Activated B cell treated with CpG ODN at 0.5 μM for 24 hours (primary cell): Measurements from ENCODE around the gene SLC25A4. TPM values are rescaled to one million over a fixed set of nuclear protein-coding genes. Genes with fewer than 3 reads are reported as not detected.

Source experiments
- ATAC-seq: fragments of 200-7000 bp; cut with Tn5 transposase; one replicate; pipeline ENCODE4 v1.10.0; 2021; ENCODE audit warnings: low read depth, mild to moderate bottlenecking, moderate library complexity
- CTCF ChIA-PET: fragments of 350-600 bp; sonication (Branson Sonifier 250); formaldehyde crosslinking; loops from one replicate; lab custom pipeline; 2021; ENCODE audit warnings: antibody characterized with exemption; lab: Charles Lee
- POLR2A ChIA-PET: fragments of 350-600 bp; sonication (Branson Sonifier 250); formaldehyde crosslinking; loops from one replicate; lab custom pipeline; 2021; ENCODE audit warnings: antibody characterized with exemption; lab: Charles Lee
- DNase-seq: peaks from one replicate; pipeline ENCODE4 v3.0.0; 2022
- H3K27ac Mint-ChIP-seq: one replicate; pipeline ENCODE4 v1.8.0; 2020; ENCODE audit warnings: mixed read lengths
- H3K27me3 Mint-ChIP-seq: one replicate; pipeline ENCODE4 v1.8.0; 2021; ENCODE audit warnings: mixed read lengths
- H3K36me3 Mint-ChIP-seq: one replicate; pipeline ENCODE4 v1.8.0; 2021; ENCODE audit warnings: low read depth, mixed read lengths
- H3K4me1 Mint-ChIP-seq: one replicate; pipeline ENCODE4 v1.8.0; 2021; ENCODE audit warnings: mixed read lengths
- H3K4me3 Mint-ChIP-seq: one replicate; pipeline ENCODE4 v1.8.0; 2020; ENCODE audit warnings: mild to moderate bottlenecking, mixed read lengths
- H3K9me3 Mint-ChIP-seq: one replicate; pipeline ENCODE4 v1.8.0; 2020; ENCODE audit warnings: mixed read lengths
- intact Hi-C: fragments of 100-400 bp; cut with micrococcal nuclease; formaldehyde crosslinking; loops from one replicate; pipeline ENCODE4 v1.15.1; 2024
- total RNA-seq: library from RNA; stranded (reverse); gene quantifications from 2 replicates; pipeline ENCODE4 v1.2.3, GENCODE V29; 2022
- TF ChIP-seq, protein P1 (sequence below): fragments of 200-600 bp; IDR thresholded peaks from one replicate; pipeline ENCODE4 v1.8.0; 2022; ENCODE audit warnings: antibody characterized with exemption, mild to moderate bottlenecking

Gene SLC25A4
- total RNA-seq, 1 donor from 2014 or later: 8.9 TPM

DNA sequence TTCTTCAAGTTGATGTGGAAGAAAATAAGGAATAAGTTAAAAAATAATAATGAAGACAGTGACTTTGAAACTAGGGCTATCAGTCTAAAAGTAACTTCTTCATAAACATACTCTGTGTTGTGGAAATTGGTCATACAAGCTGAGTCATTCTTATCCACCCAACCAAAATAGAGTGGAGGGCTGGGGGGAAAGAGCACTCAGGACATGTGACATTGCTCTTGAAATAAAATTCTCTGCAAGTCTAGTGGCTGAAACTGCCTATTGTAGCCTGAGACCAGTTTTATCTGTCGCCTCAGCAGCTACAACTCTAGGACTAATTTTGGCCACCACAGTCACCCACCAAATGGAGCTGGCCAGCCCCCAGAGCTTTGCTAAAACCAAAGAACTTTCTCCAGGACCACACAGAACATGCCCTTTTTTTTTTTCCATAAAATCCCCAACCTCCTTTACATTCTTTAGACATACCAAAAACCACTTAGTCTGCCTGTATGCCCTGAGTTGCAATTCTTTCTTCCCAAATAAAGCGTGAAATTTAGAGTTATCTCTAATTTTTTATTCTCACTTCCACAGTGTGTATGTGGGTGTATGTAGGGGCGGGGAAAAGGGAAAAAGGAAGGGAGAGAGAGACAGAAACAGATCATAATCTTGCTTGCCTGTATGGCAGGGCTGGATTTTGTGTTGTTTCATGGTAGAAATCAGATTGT is 23.0 kb upstream of the SLC25A4 start:
- no peaks in the 10 kb centered on the region for H3K36me3 Mint-ChIP-seq
- ChIA-PET POLR2A (no interaction called here), CTCF (interaction anchor here (0.8 kb wide), 1 partner anchor 14 kb away, joined by 3 read pairs; no protein-coding TSS in a partner anchor)
- no peak for ATAC-seq
- TF ChIP-seq, protein P1, sequence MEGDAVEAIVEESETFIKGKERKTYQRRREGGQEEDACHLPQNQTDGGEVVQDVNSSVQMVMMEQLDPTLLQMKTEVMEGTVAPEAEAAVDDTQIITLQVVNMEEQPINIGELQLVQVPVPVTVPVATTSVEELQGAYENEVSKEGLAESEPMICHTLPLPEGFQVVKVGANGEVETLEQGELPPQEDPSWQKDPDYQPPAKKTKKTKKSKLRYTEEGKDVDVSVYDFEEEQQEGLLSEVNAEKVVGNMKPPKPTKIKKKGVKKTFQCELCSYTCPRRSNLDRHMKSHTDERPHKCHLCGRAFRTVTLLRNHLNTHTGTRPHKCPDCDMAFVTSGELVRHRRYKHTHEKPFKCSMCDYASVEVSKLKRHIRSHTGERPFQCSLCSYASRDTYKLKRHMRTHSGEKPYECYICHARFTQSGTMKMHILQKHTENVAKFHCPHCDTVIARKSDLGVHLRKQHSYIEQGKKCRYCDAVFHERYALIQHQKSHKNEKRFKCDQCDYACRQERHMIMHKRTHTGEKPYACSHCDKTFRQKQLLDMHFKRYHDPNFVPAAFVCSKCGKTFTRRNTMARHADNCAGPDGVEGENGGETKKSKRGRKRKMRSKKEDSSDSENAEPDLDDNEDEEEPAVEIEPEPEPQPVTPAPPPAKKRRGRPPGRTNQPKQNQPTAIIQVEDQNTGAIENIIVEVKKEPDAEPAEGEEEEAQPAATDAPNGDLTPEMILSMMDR: no peak
- no peaks in the 10 kb centered on the region for H3K9me3 Mint-ChIP-seq
- peaks cover 20% of the 10 kb centered on the region for H3K27me3 Mint-ChIP-seq
- no peak overlapping the region for H3K4me3 Mint-ChIP-seq
- no peak for DNase-seq
- no peak overlapping the region for H3K27ac Mint-ChIP-seq
- H3K4me1 Mint-ChIP-seq: peaks cover 9% of the 10 kb centered on the region
- intact Hi-C loops: no loop called here

DNA sequence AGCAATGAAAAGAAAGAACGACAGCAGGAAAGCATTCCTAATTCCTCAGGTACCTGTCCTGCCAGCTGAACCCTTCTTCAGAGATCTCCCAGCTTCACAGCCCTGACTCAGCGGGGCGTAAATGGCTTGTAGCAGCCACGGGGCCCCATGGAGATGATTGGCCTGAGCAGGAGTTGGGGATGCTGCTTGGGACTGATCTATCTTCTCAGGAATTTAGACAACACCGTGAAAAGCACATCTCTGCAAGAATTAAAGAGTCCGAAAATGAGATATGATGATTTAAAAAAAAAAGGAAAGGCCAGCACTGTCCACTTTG is 22.5 kb upstream of the SLC25A4 start:
- Mint-ChIP-seq H3K27me3 (peaks cover 23% of the 10 kb centered on the region), H3K9me3 (no peaks in the 10 kb centered on the region), H3K4me1 (peaks cover 9% of the 10 kb centered on the region), H3K27ac (no peak overlapping the region), H3K4me3 (no peak overlapping the region), H3K36me3 (no peaks in the 10 kb centered on the region)
- CTCF ChIA-PET: interaction anchor here (0.8 kb wide), 1 partner anchor 14 kb away, joined by 3 read pairs; no protein-coding TSS in a partner anchor
- POLR2A ChIA-PET: no interaction called here
- DNase-seq (no peak), ATAC-seq (no peak)
- TF ChIP-seq, protein P1: no peak
- intact Hi-C loops: no loop called here

DNA sequence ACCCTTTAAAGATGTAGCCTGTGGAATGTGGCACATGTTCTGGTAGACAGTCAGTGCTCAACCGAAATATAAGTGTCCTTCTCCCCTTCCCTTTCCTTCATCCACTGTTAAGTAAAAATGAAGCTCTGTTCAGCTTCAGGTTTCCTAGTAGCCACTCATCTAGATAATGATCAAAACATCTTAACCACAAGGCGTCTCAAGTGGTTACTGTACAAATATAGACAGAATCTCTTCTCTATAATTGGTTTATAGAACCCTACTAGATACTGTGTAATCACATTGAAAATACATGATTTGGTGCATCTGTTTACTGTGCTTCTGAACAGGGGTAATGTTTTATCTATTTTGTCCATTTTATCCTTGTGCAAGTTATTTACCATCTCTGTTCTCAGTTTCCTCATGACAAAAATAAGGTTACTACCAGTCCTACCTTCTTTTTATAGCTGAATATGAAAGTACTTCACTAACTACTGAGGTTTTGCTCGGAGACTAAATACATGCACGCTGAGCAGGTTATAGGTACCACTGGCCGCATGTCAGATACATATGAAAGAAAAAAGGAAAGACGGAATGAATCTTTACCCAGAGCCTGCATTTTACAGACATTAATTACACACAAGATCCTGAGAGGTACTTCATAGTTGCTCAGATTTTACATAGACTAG is 20.3 kb upstream of the SLC25A4 start:
- POLR2A ChIA-PET: no interaction called here
- CTCF ChIA-PET: no interaction called here
- no peak overlapping the region for H3K4me3 Mint-ChIP-seq
- intact Hi-C loops: no loop called here
- peaks cover 24% of the 10 kb centered on the region for H3K27me3 Mint-ChIP-seq
- no peak for ATAC-seq
- DNase-seq: no peak
- no peaks in the 10 kb centered on the region for H3K9me3 Mint-ChIP-seq
- H3K27ac Mint-ChIP-seq: no peak overlapping the region
- H3K4me1 Mint-ChIP-seq: peaks cover 12% of the 10 kb centered on the region
- no peaks in the 10 kb centered on the region for H3K36me3 Mint-ChIP-seq
- TF ChIP-seq, protein P1: no peak

DNA sequence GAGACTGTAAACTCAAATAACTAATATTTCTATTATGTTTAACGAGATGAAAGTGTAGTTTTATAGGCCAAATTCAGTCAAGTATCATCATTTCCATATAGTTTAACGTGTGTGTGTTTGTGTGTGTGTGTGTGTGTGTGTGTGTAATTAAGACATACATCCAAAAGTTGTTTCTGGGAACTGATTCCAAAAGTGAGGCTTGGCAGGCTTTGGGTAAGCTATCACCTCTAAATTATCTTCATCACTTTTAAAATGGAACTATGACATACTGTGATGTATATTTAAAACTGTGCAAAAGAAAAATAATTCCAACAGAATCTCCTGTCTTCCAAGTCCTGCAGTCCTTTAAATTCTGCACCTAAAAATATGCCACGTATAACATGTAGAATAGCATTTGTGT is 19.1 kb upstream of the SLC25A4 start:
- intact Hi-C loops: no loop called here
- Mint-ChIP-seq H3K36me3 (no peaks in the 10 kb centered on the region), H3K4me3 (no peak overlapping the region), H3K9me3 (no peaks in the 10 kb centered on the region), H3K27me3 (peaks cover 26% of the 10 kb centered on the region), H3K4me1 (peaks cover 16% of the 10 kb centered on the region), H3K27ac (no peak overlapping the region)
- POLR2A ChIA-PET: no interaction called here
- DNase-seq: no peak
- no peak for ATAC-seq
- TF ChIP-seq, protein P1: no peak
- CTCF ChIA-PET: interaction anchor here (1.2 to 2.4 kb wide), 2 partner anchors 8 to 11 kb away, joined by 3 to 10 read pairs; no protein-coding TSS in a partner anchor
